Prostate gland (tissue), 2 donors: ENCODE data around the gene ITPR1.

Experiments
- POLR2AphosphoS5 ChIP-seq: sonication (generic); formaldehyde crosslinking; IDR thresholded peaks from one replicate; pipeline ENCODE4 v1.6.1; 2017; ENCODE audit warnings: antibody characterized with exemption
- TF ChIP-seq, protein P1 (sequence below), 4 experiments: fragments of 200-600 bp in 2 of 4; fragments of 450-650 bp in 2 of 4; sonication (generic) in 2 of 4; IDR thresholded peaks; 1 replicate in 3 of 4; 2 replicates in 1 of 4; pipeline ENCODE4 v1.5.1; 2016 to 2019; ENCODE audit warnings: antibody characterized with exemption in 4 of 4, mild to moderate bottlenecking in 2 of 4, moderate library complexity in 2 of 4

DNA sequence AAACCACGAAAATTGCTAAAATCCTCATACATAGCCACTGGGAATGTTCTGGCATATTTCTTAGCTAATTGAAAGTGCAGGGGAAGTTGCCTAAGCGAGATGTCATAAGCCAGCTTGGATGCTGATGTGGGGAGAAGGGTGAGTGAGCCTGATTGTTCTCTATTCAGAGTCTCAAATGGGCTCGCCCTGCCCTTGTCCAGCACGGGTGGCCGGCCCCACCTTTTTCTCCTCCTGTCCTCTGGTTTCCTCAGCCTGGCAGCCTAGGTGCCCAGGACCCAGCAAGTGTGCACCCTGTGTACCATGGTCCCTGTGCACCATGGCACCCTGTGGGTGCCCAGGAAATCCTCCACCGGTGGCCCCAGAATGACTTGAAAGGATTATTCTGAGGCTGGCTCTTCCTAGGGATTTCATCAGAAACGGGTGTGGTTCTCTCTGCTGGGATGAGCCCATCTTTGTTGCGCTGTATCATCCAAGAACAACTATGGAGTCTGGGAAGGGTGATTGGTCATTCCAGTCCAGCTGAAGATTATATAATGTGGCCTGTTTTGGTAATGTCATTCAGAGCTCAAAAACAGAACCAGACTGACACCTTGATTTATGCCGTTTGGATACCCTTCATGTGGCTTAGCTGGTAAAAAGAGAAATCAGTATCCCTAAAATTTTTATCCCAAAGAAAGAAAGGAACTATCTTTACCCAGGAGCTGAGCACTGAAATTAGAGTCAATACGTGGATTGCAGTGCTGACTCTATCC is 335.3 kb downstream of the ITPR1 start:
- TF ChIP-seq, protein P1, sequence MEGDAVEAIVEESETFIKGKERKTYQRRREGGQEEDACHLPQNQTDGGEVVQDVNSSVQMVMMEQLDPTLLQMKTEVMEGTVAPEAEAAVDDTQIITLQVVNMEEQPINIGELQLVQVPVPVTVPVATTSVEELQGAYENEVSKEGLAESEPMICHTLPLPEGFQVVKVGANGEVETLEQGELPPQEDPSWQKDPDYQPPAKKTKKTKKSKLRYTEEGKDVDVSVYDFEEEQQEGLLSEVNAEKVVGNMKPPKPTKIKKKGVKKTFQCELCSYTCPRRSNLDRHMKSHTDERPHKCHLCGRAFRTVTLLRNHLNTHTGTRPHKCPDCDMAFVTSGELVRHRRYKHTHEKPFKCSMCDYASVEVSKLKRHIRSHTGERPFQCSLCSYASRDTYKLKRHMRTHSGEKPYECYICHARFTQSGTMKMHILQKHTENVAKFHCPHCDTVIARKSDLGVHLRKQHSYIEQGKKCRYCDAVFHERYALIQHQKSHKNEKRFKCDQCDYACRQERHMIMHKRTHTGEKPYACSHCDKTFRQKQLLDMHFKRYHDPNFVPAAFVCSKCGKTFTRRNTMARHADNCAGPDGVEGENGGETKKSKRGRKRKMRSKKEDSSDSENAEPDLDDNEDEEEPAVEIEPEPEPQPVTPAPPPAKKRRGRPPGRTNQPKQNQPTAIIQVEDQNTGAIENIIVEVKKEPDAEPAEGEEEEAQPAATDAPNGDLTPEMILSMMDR (IDR thresholded peaks at IDR 0.05), result no peak
- no peak for TF ChIP-seq POLR2AphosphoS5
